ENCODE data around the gene BMP5. TPM values are rescaled to one million over a fixed set of nuclear protein-coding genes. Genes with fewer than 3 reads are reported as not detected.

BMP5 gene
- total RNA-seq, 4 donors from 2014 or later, result 0.13 TPM; not detected in 3

GRCh38 chr6:55870181-55870813 is 5.1 kb downstream of the BMP5 start:
- TF ChIP-seq CTCF (IDR thresholded peaks at IDR 0.05) (no peak), EP300 (IDR thresholded peaks at IDR 0.05) (no peak)
- no peaks in the 10 kb centered on the region for H3K36me3 ChIP-seq
- H3K4me1 ChIP-seq, result no peaks in the 10 kb centered on the region
- H3K4me3 ChIP-seq, result no peak overlapping the region
- WGBS, result 79% methylated on average over 3 of the region's 3 CpGs
- DNase-seq (ENCODE audit: low spot score in 2 of 2), result no peak
- H3K27ac ChIP-seq, result no peak overlapping the region
- H3K27me3 ChIP-seq, result no peaks in the 10 kb centered on the region
- no peaks in the 10 kb centered on the region for H3K9me3 ChIP-seq

DNA sequence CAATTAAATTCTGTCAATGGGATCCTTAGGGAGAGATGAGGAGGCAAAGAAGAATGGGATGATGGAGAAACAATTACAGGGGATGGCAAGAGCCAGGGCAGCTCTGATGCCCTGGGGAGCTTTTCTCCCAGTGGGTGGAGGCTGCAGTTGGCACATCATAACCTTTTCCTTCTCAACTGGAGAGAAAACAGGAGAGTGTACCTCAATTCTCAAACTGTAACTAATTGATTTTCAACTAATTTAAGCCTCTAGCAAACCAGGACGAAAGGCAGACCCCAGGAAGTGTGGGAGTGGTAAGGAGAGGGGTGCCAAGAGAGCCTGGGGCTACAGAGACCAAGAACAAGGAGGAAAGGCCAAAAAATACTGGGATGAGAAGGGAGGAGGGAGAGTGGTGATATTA is 5.7 kb downstream of the BMP5 start:
- 33% methylated on average over 1 of the region's 1 CpG for WGBS
- TF ChIP-seq EP300 (IDR thresholded peaks at IDR 0.05) (no peak), POLR2A (IDR thresholded peaks at IDR 0.05) (no peak), POLR2AphosphoS5 (IDR thresholded peaks at IDR 0.05) (no peak), CTCF (IDR thresholded peaks at IDR 0.05) (no peak)
- Histone ChIP-seq H3K9me3 (no peaks in the 10 kb centered on the region), H3K27ac (no peak overlapping the region), H3K4me3 (no peak overlapping the region), H3K4me1 (no peaks in the 10 kb centered on the region), H3K27me3 (no peaks in the 10 kb centered on the region), H3K36me3 (no peaks in the 10 kb centered on the region)
- DNase-seq (ENCODE audit: low spot score in 2 of 2), result no peak

DNA sequence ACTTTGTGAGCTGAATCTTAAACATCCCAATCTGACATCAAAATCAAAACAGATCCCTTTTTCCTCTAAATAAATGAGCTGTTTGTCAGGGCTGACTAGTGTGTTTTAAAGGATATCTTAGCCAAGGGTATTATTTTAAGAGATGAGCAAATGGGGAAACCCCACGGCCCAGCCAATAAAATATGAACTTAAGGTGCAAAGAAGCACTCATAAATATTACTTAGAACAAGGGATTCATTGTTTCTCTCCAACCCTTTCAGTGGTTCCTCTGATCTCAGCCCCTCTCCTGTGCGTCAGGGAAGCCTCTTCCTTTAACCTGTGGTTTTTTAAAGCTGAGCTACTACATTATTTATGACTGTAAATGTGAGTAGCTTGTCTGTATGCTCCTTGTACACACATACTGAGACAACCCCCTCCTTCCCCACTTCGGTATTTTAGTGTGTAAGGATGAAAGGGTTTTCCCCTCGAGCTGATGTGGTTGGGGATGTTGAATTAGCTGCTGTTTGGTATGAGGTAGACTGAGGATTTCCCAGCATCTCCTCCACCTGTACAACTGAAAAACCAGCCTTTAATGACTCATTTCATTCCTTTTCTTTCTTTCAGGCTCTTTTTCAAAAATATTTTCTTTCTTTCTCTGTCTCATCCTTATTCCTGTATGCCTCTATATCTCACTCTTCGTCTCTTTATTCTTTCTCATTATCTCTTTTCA is 6.5 kb downstream of the BMP5 start:
- no peak overlapping the region for H3K27ac ChIP-seq
- H3K36me3 ChIP-seq, result no peaks in the 10 kb centered on the region
- WGBS, result 46% methylated on average over 5 of the region's 5 CpGs
- H3K27me3 ChIP-seq, result no peaks in the 10 kb centered on the region
- DNase-seq (ENCODE audit: low spot score in 2 of 2), result no peak
- no peaks in the 10 kb centered on the region for H3K9me3 ChIP-seq
- TF ChIP-seq POLR2AphosphoS5 (IDR thresholded peaks at IDR 0.05) (no peak), POLR2A (IDR thresholded peaks at IDR 0.05) (no peak), EP300 (IDR thresholded peaks at IDR 0.05) (no peak), CTCF (IDR thresholded peaks at IDR 0.05) (no peak)
- H3K4me1 ChIP-seq, result no peaks in the 10 kb centered on the region
- no peak overlapping the region for H3K4me3 ChIP-seq

- no peaks in the 10 kb centered on the region for H3K4me1 ChIP-seq
- WGBS, result 17% methylated on average over 1 of the region's 1 CpG
- DNase-seq (ENCODE audit: low spot score in 2 of 2), result no peak
- H3K36me3 ChIP-seq, result no peaks in the 10 kb centered on the region
- no peaks in the 10 kb centered on the region for H3K27me3 ChIP-seq
- no peak overlapping the region for H3K27ac ChIP-seq
- H3K4me3 ChIP-seq, result no peak overlapping the region
- TF ChIP-seq EP300 (IDR thresholded peaks at IDR 0.05) (no peak), POLR2AphosphoS5 (IDR thresholded peaks at IDR 0.05) (no peak), CTCF (IDR thresholded peaks at IDR 0.05) (no peak), POLR2A (IDR thresholded peaks at IDR 0.05) (no peak)
- no peaks in the 10 kb centered on the region for H3K9me3 ChIP-seq
Measured at GRCh38 chr6:55868176-55868575, 7.2 kb downstream of the BMP5 start.

- no peak for DNase-seq (ENCODE audit: low spot score in 2 of 2)
- Histone ChIP-seq H3K9me3 (no peaks in the 10 kb centered on the region), H3K27me3 (no peaks in the 10 kb centered on the region), H3K27ac (no peak overlapping the region), H3K4me3 (no peak overlapping the region), H3K36me3 (no peaks in the 10 kb centered on the region), H3K4me1 (no peaks in the 10 kb centered on the region)
- 44% methylated on average over 2 of the region's 2 CpGs for WGBS
- no peak for TF ChIP-seq CTCF (IDR thresholded peaks at IDR 0.05)
- TF ChIP-seq EP300 (IDR thresholded peaks at IDR 0.05), result no peak
- no peak for TF ChIP-seq POLR2AphosphoS5 (IDR thresholded peaks at IDR 0.05)
- TF ChIP-seq POLR2A (IDR thresholded peaks at IDR 0.05), result no peak
Measured at GRCh38 chr6:55866128-55866527, 9.3 kb downstream of the BMP5 start.

All from suprapubic skin (tissue), 4 donors.